ENCODE data around the gene GET3. TPM values are rescaled to one million over a fixed set of nuclear protein-coding genes. Genes with fewer than 3 reads are reported as not detected.

Gene GET3
- total RNA-seq, 1 donor from 2014 or later = 59.9 TPM

- Histone ChIP-seq H3K36me3 (peaks cover 0 to 2% of the 10 kb centered on the region in 2 donors), H3K27ac (peak overlapping the region; percentile 37), H3K4me3 (peak overlapping the region; percentile 33 to 37), H3K27me3 (no peaks in the 10 kb centered on the region), H3K4me1 (peaks cover 12% of the 10 kb centered on the region), H3K9me3 (no peaks in the 10 kb centered on the region)
- intact Hi-C loops (cut with DNase I) = no loop called here
- peak; percentile 64 to 80 (median 75) for TF ChIP-seq CTCF (IDR thresholded peaks at IDR 0.05)
- TF ChIP-seq POLR2A (IDR thresholded peaks at IDR 0.05) = no peak
- TF ChIP-seq POLR2AphosphoS5 (IDR thresholded peaks at IDR 0.05; ENCODE audit: insufficient read depth in 1 of 2, low read depth in 1 of 2) = peak in 1 of 2 donors; percentile 15
- no peak for DNase-seq (ENCODE audit: extremely low spot score in 2 of 2)
Measured at GRCh38 chr19:12757544-12758274, 20.4 kb downstream of the GET3 start.

- intact Hi-C loops (cut with DNase I) = no loop called here
- Histone ChIP-seq H3K4me1 (peaks cover 12% of the 10 kb centered on the region), H3K36me3 (peaks cover 0 to 9% of the 10 kb centered on the region in 2 donors), H3K27me3 (no peaks in the 10 kb centered on the region), H3K27ac (no peak overlapping the region), H3K9me3 (no peaks in the 10 kb centered on the region), H3K4me3 (no peak overlapping the region)
- DNase-seq (ENCODE audit: extremely low spot score in 2 of 2) = no peak
- TF ChIP-seq CTCF (IDR thresholded peaks at IDR 0.05) = no peak
- no peak for TF ChIP-seq POLR2A (IDR thresholded peaks at IDR 0.05)
- no peak for TF ChIP-seq POLR2AphosphoS5 (IDR thresholded peaks at IDR 0.05; ENCODE audit: insufficient read depth in 1 of 2, low read depth in 1 of 2)
Measured at GRCh38 chr19:12759686-12760085, 22.4 kb downstream of the GET3 start.

- Histone ChIP-seq H3K4me1 (peaks cover 12% of the 10 kb centered on the region), H3K9me3 (no peaks in the 10 kb centered on the region), H3K36me3 (peaks cover 0 to 9% of the 10 kb centered on the region in 2 donors), H3K4me3 (no peak overlapping the region), H3K27ac (no peak overlapping the region), H3K27me3 (no peaks in the 10 kb centered on the region)
- intact Hi-C loops (cut with DNase I) = no loop called here
- TF ChIP-seq POLR2AphosphoS5 (IDR thresholded peaks at IDR 0.05; ENCODE audit: insufficient read depth in 1 of 2, low read depth in 1 of 2) (no peak), POLR2A (IDR thresholded peaks at IDR 0.05) (no peak), CTCF (IDR thresholded peaks at IDR 0.05) (no peak)
- DNase-seq (ENCODE audit: extremely low spot score in 2 of 2) = no peak
Measured at GRCh38 chr19:12763100-12763499, 25.8 kb downstream of the GET3 start.

GRCh38 chr19:12764698-12765097 is 27.4 kb downstream of the GET3 start:
- DNase-seq (ENCODE audit: extremely low spot score in 2 of 2) = no peak
- no peak overlapping the region for H3K27ac ChIP-seq
- H3K4me3 ChIP-seq = no peak overlapping the region
- H3K4me1 ChIP-seq = peaks cover 11% of the 10 kb centered on the region
- H3K27me3 ChIP-seq = no peaks in the 10 kb centered on the region
- intact Hi-C loops (cut with DNase I) = loop anchor here (5.0 kb wide), 1 partner anchor 38 kb away; the partner anchor contains the start of genes PRDX2 and THSD8
- TF ChIP-seq POLR2AphosphoS5 (IDR thresholded peaks at IDR 0.05; ENCODE audit: insufficient read depth in 1 of 2, low read depth in 1 of 2) (no peak), CTCF (IDR thresholded peaks at IDR 0.05) (no peak), POLR2A (IDR thresholded peaks at IDR 0.05) (no peak)
- H3K9me3 ChIP-seq = no peaks in the 10 kb centered on the region
- H3K36me3 ChIP-seq = peaks cover 0 to 9% of the 10 kb centered on the region in 2 donors

GRCh38 chr19:12766051-12766521 is 28.8 kb downstream of the GET3 start:
- H3K36me3 ChIP-seq = peaks cover 0 to 9% of the 10 kb centered on the region in 2 donors
- no peak for DNase-seq (ENCODE audit: extremely low spot score in 2 of 2)
- TF ChIP-seq POLR2A (IDR thresholded peaks at IDR 0.05) (no peak), CTCF (IDR thresholded peaks at IDR 0.05) (peak; percentile 89 to 96 (median 94)), POLR2AphosphoS5 (IDR thresholded peaks at IDR 0.05; ENCODE audit: insufficient read depth in 1 of 2, low read depth in 1 of 2) (peak; percentile 72 to 73)
- intact Hi-C loops (cut with DNase I) = loop anchor here (5.0 kb wide), 1 partner anchor 36 kb away; the partner anchor contains the start of genes PRDX2 and THSD8
- H3K27ac ChIP-seq = peak overlapping the region; percentile 82
- peak overlapping the region; percentile 42 to 46 for H3K4me3 ChIP-seq
- no peaks in the 10 kb centered on the region for H3K27me3 ChIP-seq
- no peaks in the 10 kb centered on the region for H3K9me3 ChIP-seq
- H3K4me1 ChIP-seq = peaks cover 11% of the 10 kb centered on the region
